HUES48 (cell line): ENCODE data around the gene SLC44A4.
A peak's percentile ranks its signal among the peaks of the same experiment; 100 is the strongest.
"Not testable (repeated sequence)": the region's sequence is repeated elsewhere in the genome, so short reads cannot be mapped to it uniquely, and the experiment has no call there.

ENCODE experiments used
- H3K27ac ChIP-seq: one replicate; pipeline ENCODE4 v1.7.0; 2013; ENCODE audit warnings: low read depth, low read length, inconsistent platforms
- H3K27me3 ChIP-seq: 2 replicates; pipeline ENCODE4 v1.6.1; 2013; ENCODE audit warnings: mild to moderate bottlenecking, low read length; ENCODE audit not compliant: control insufficient read depth, insufficient read depth
- H3K36me3 ChIP-seq: 2 replicates; pipeline ENCODE4 v1.6.1; 2013; ENCODE audit warnings: low read length; ENCODE audit not compliant: control insufficient read depth, insufficient read depth
- H3K4me1 ChIP-seq: 2 replicates; pipeline ENCODE4 v1.6.1; 2013; ENCODE audit warnings: mild to moderate bottlenecking, low read length; ENCODE audit not compliant: control insufficient read depth, insufficient read depth
- H3K4me3 ChIP-seq: 2 replicates; pipeline ENCODE4 v1.5.1; 2013; ENCODE audit warnings: mild to moderate bottlenecking, low read depth, low read length
- H3K9ac ChIP-seq: 2 replicates; pipeline ENCODE4 v1.6.1; 2013; ENCODE audit warnings: mild to moderate bottlenecking, low read depth, low read length, moderate library complexity
- H3K9me3 ChIP-seq: 2 replicates; pipeline ENCODE4 v1.6.1; 2013; ENCODE audit warnings: low read length; ENCODE audit not compliant: control insufficient read depth, insufficient read depth

Gene SLC44A4

GRCh38 chr6:31851980-31852718 is 26.6 kb downstream of the SLC44A4 start:
- H3K4me1 ChIP-seq, H3K27me3 ChIP-seq, H3K9me3 ChIP-seq, H3K4me3 ChIP-seq, H3K9ac ChIP-seq, H3K36me3 ChIP-seq: not testable (repeated sequence)
- H3K27ac ChIP-seq: peak overlapping the region; percentile 12

DNA sequence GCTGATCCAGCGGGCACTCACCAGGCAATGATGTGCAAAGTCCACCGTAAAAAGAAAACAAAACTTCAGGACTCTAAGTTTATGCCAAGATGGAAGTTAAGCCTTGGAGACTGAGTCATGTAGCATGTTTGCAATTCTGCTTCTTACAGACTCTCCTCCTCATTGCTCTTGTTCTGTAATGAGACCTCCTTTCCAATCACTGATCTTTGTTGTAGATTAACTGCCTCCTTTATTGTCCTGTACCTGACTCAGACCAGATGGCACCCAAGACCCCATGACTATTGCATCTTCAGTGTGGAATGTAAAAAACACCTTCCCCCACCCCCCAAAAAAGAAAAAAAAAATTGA is 27.3 kb downstream of the SLC44A4 start:
- Histone ChIP-seq H3K4me1 (no peaks in the 10 kb centered on the region), H3K27ac (no peak overlapping the region), H3K9me3 (peaks cover 5% of the 10 kb centered on the region; the same call in 1 of the 2 replicates), H3K9ac (no peak overlapping the region), H3K36me3 (no peaks in the 10 kb centered on the region), H3K27me3 (no peaks in the 10 kb centered on the region), H3K4me3 (no peak overlapping the region)

DNA sequence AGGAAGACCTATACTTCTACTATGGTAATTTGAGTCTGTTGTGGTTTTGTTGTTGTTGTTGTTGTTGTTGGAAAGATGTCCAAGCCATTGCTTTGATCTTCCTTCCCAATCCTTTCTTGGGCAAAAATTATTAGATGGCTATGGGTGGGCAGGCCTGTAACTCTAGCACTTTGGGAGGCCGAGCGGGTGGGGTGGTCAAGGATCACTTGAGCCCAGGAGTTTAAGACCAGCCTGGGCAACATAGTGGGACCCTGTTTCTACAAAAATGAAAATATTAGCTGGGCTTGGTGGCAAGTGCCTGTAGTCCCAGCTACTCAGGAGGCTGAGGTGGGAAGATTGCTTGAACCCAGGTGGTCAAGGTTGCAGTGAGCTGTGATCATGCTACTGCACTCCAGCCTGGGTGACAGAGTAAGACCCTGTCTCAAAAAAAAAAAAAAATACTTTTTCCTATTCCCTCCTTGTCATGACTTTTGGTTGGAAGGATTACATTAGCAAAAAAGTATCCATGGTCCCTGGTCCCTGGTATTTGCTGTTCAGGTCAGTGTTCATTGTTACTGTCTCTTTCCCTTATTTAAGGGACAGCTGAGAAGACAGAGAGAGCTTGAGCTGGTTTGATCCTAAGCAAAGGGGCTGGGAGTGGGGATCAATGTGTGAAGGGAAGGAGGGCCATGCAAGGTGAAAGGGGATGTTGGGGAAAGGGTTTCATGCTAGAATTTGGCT is 27.9 kb downstream of the SLC44A4 start:
- H3K4me1 ChIP-seq: no peaks in the 10 kb centered on the region
- no peaks in the 10 kb centered on the region for H3K36me3 ChIP-seq
- no peak overlapping the region for H3K27ac ChIP-seq
- peaks cover 5% of the 10 kb centered on the region; the same call in 1 of the 2 replicates for H3K9me3 ChIP-seq
- H3K4me3 ChIP-seq: no peak overlapping the region
- no peak overlapping the region for H3K9ac ChIP-seq
- no peaks in the 10 kb centered on the region for H3K27me3 ChIP-seq

- Histone ChIP-seq H3K27me3 (no peaks in the 10 kb centered on the region), H3K9ac (no peak overlapping the region), H3K27ac (no peak overlapping the region), H3K4me1 (no peaks in the 10 kb centered on the region), H3K36me3 (no peaks in the 10 kb centered on the region), H3K9me3 (no peaks in the 10 kb centered on the region), H3K4me3 (no peak overlapping the region)
These were observed 31.4 kb downstream of the SLC44A4 start for GRCh38 chr6:31847276-31847978.

DNA sequence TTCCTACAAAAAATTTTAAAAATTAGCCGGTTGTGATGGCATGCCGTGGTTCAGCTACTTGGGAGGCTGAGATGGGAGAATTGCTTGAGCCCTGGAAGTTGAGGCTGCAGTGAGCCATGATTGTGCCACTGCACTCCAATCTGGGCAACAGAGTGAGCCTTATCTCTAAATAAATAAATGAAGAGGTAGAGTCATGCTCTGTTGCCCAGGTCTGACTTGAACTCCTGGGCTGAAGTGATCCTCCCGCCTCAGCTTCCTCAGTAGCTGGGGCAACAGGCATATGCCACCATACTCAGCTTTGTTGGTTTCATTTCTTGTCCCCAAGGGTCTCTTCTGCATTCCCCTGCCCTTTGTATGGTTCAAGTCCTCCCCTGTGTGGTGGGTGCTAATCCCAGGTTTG is 34.3 kb downstream of the SLC44A4 start:
- no peaks in the 10 kb centered on the region for H3K9me3 ChIP-seq
- H3K4me1 ChIP-seq: no peaks in the 10 kb centered on the region
- H3K4me3 ChIP-seq: no peak overlapping the region
- H3K9ac ChIP-seq: no peak overlapping the region
- no peaks in the 10 kb centered on the region for H3K27me3 ChIP-seq
- no peak overlapping the region for H3K27ac ChIP-seq
- peaks cover 15% of the 10 kb centered on the region for H3K36me3 ChIP-seq

- H3K27ac ChIP-seq: peak overlapping the region; percentile 18
- no peaks in the 10 kb centered on the region for H3K27me3 ChIP-seq
- no peak overlapping the region for H3K9ac ChIP-seq
- H3K4me1 ChIP-seq: peaks cover 3% of the 10 kb centered on the region
- peaks cover 40% of the 10 kb centered on the region for H3K36me3 ChIP-seq
- H3K4me3 ChIP-seq: no peak overlapping the region
- no peaks in the 10 kb centered on the region for H3K9me3 ChIP-seq
These were observed 36.7 kb downstream of the SLC44A4 start for GRCh38 chr6:31842053-31842452.

DNA sequence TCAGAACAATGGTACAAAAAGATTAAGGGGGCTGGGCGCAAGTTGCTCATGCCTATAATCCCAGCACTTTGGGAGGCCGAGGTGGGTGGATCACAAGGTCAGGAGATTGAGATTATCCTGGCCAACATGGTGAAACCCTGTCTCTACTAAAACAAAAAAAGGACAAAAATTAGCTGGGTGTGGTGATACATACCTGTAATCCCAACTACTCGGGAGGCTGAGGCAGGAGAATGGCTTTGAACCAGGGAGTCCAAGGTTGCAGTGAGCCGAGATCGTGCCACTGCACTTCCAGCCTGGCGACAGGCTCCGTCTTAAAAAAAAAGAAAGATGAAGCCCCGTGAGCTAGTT is 39.0 kb downstream of the SLC44A4 start:
- Histone ChIP-seq H3K27ac (peak overlapping the region; percentile 28), H3K36me3 (peaks cover 54% of the 10 kb centered on the region)
- H3K4me3 ChIP-seq, H3K27me3 ChIP-seq, H3K4me1 ChIP-seq, H3K9me3 ChIP-seq, H3K9ac ChIP-seq: not testable (repeated sequence)

DNA sequence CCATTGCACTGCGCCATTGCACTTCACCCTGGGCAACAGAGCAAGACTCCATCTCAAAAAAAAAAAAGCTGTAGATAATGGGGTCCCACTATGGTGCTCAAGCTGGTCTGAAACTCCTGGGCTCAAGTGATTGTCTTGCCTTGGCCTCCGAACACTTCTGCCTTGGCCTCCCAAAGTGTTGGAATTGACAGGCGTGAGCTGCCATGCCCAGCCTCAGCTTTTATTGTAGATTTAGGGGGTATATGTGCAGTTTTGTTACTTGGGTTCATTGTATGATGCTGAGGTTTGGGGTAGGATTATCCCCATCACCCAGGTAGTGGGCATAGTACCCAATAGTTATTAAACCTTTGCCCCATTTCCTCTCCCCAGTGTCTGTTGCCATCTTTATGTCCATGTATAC is 39.8 kb downstream of the SLC44A4 start:
- Histone ChIP-seq H3K4me1 (peaks cover 7% of the 10 kb centered on the region), H3K27me3 (no peaks in the 10 kb centered on the region), H3K9ac (no peak overlapping the region), H3K27ac (peak overlapping the region; percentile 18), H3K9me3 (no peaks in the 10 kb centered on the region), H3K4me3 (no peak overlapping the region), H3K36me3 (peaks cover 54% of the 10 kb centered on the region)

DNA sequence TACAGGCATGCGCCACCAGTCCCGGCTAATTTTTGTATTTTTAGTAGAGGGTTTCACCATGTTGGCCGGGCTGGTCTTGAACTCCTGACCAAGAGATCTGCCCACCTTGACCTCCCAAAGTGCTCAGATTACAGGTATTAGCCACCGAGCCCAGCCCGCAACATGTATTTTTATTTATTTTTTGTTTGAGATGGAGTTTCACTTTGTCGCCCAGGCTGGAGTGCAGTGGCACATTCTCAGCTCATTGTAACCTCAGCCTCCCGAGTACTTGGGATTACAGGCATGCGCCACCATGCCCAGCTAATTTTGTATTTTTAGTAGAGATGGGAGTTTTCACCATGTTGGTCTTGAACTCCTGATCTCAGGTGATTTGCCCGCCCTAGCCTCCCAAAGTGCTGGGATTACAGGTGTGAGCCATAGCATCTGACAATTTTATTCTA is 40.7 kb downstream of the SLC44A4 start:
- peaks cover 54% of the 10 kb centered on the region for H3K36me3 ChIP-seq
- peak overlapping the region; percentile 91 for H3K4me3 ChIP-seq
- not testable (repeated sequence) for H3K27ac ChIP-seq, H3K4me1 ChIP-seq, H3K9me3 ChIP-seq, H3K27me3 ChIP-seq, H3K9ac ChIP-seq

GRCh38 chr6:31837369-31838113 is 41.3 kb downstream of the SLC44A4 start:
- H3K4me3 ChIP-seq: peak overlapping the region; percentile 91
- peak overlapping the region; percentile 95; the same call in 1 of the 2 replicates for H3K9ac ChIP-seq
- H3K36me3 ChIP-seq: peaks cover 54% of the 10 kb centered on the region
- H3K9me3 ChIP-seq: no peaks in the 10 kb centered on the region
- no peaks in the 10 kb centered on the region for H3K27me3 ChIP-seq
- peak overlapping the region; percentile 98 for H3K27ac ChIP-seq
- peaks cover 7% of the 10 kb centered on the region for H3K4me1 ChIP-seq
